ENCODE results near the gene RRP15. TPM values are rescaled to one million over a fixed set of nuclear protein-coding genes. Genes with fewer than 3 reads are reported as not detected.

Gene RRP15
- total and polyA plus RNA-seq, 7 donors = 1.8 to 8.9 (median 6.1) TPM

- Histone ChIP-seq H3K27ac (no peak overlapping the region), H3K9me3 (no peaks in the 10 kb centered on the region), H3K27me3 (no peaks in the 10 kb centered on the region), H3K4me3 (no peak overlapping the region), H3K36me3 (peaks cover 0 to 23% (median 5%) of the 10 kb centered on the region in 4 donors), H3K4me1 (no peaks in the 10 kb centered on the region)
- intact Hi-C loops (cut with DNase I) = no loop called here
- 97% methylated on average over 21 of the region's 21 CpGs for WGBS, 2 donors
- no peak for TF ChIP-seq EP300 (IDR thresholded peaks at IDR 0.05)
- no peak for TF ChIP-seq CTCF (IDR thresholded peaks at IDR 0.05)
- TF ChIP-seq POLR2AphosphoS5 (IDR thresholded peaks at IDR 0.05) = no peak
- TF ChIP-seq POLR2A (IDR thresholded peaks at IDR 0.05) = no peak
- DNase-seq = peak; percentile 62
Measured at GRCh38 chr1:218323568-218324225, 38.6 kb downstream of the RRP15 start.

GRCh38 chr1:218324226-218324580, 39.1 kb downstream of the RRP15 start:
- TF ChIP-seq POLR2AphosphoS5 (IDR thresholded peaks at IDR 0.05) (no peak), EP300 (IDR thresholded peaks at IDR 0.05) (no peak), POLR2A (IDR thresholded peaks at IDR 0.05) (no peak), CTCF (IDR thresholded peaks at IDR 0.05) (no peak)
- Histone ChIP-seq H3K27ac (no peak overlapping the region), H3K27me3 (no peaks in the 10 kb centered on the region), H3K36me3 (peaks cover 0 to 23% (median 5%) of the 10 kb centered on the region in 4 donors), H3K9me3 (no peaks in the 10 kb centered on the region), H3K4me3 (no peak overlapping the region), H3K4me1 (no peaks in the 10 kb centered on the region)
- intact Hi-C loops (cut with DNase I) = no loop called here
- DNase-seq = no peak
- WGBS, 2 donors = 95 to 97% methylated on average over 20 of the region's 20 CpGs

GRCh38 chr1:218328769-218329168, 43.7 kb downstream of the RRP15 start:
- no peak overlapping the region for H3K27ac ChIP-seq
- no peaks in the 10 kb centered on the region for H3K9me3 ChIP-seq
- DNase-seq = no peak
- TF ChIP-seq CTCF (IDR thresholded peaks at IDR 0.05) = no peak
- no peak for TF ChIP-seq POLR2A (IDR thresholded peaks at IDR 0.05)
- no peak for TF ChIP-seq POLR2AphosphoS5 (IDR thresholded peaks at IDR 0.05)
- no peak for TF ChIP-seq EP300 (IDR thresholded peaks at IDR 0.05)
- H3K4me1 ChIP-seq = no peaks in the 10 kb centered on the region
- peaks cover 0 to 10% (median 0%) of the 10 kb centered on the region in 4 donors for H3K36me3 ChIP-seq
- no peak overlapping the region for H3K4me3 ChIP-seq
- no peaks in the 10 kb centered on the region for H3K27me3 ChIP-seq
- intact Hi-C loops (cut with DNase I) = no loop called here
- 87 to 91% methylated on average over 3 of the region's 3 CpGs for WGBS, 2 donors

DNA sequence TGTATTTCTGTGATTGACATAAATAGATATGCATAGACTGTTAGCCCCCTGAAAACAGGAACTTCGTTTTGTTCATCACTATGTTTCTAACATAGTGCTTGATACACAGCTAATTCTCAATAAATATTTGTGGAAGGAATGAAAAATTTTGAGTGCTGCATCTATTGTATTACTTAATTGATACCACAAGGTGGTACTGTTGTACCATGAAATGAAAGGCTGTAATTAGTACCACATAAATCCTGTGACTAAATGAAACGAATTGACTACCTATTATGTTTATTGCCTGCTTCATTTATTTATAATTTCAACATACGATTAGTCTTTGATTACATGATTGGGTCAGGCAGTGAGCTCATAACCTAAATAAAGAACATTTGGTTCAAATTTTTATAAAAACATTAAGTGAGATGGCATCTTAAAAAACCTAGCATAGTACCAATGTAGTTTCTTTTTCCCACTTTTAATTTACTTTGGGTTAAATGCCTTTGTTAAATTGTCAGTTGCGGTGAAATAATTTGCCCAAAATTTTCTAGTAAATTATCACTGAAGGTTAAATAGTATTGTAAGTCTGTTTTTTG, 45.0 kb downstream of the RRP15 start:
- 29 to 38% methylated on average over 4 of the region's 4 CpGs for WGBS, 2 donors
- intact Hi-C loops (cut with DNase I) = loop anchor here (2.0 to 10.0 kb wide), 5 partner anchors 191 to 1482 kb away; no protein-coding TSS in a partner anchor
- Histone ChIP-seq H3K4me1 (no peaks in the 10 kb centered on the region), H3K4me3 (no peak overlapping the region), H3K36me3 (peaks cover 0 to 3% (median 0%) of the 10 kb centered on the region in 4 donors), H3K9me3 (no peaks in the 10 kb centered on the region), H3K27ac (no peak overlapping the region), H3K27me3 (no peaks in the 10 kb centered on the region)
- no peak for TF ChIP-seq EP300 (IDR thresholded peaks at IDR 0.05)
- no peak for TF ChIP-seq POLR2AphosphoS5 (IDR thresholded peaks at IDR 0.05)
- peak; percentile 46 to 60 (median 47) for TF ChIP-seq CTCF (IDR thresholded peaks at IDR 0.05)
- DNase-seq = no peak
